ENCODE data around the gene PPP6R3. TPM values are rescaled to one million over a fixed set of nuclear protein-coding genes. Genes with fewer than 3 reads are reported as not detected.

PPP6R3 gene
- total and polyA plus RNA-seq, 2 donors (not counting 3 experiments of a cell fraction or from before 2014, with no cell fraction given): 31.7 to 98.8 TPM

DNA sequence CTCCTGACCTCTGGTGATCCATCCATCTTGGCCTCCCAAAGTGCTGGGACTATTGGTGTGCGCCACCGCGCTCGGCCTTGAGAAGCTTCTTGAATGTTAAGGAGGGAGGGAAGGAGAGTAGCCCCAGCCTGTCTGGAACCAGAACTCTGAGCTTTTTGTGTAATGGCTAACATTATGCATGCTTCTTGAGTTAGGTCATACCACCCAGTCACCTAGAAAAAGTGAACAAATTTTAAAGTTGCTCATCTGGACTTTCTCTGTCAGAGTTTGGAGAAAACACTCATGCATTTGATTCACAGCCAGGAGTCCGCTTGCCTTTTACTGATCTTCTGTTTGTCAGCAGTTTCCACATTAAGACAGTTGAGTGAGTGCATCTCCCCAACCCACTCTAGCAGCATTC, 82.1 kb downstream of the PPP6R3 start:
- ChIA-PET POLR2A (no interaction called here), CTCF (interaction anchor here (1.0 kb wide), 1 partner anchor 9 kb away, joined by 3 read pairs; no protein-coding TSS in a partner anchor)
- Histone ChIP-seq H3K79me2 (ENCODE audit: control insufficient read depth, insufficient read depth, low read length) (peaks cover 42% of the 10 kb centered on the region), H3K36me3 (ENCODE audit: control insufficient read depth in 2 of 2, extremely low read depth in 1 of 2, insufficient read depth in 2 of 2, low read length in 2 of 2) (peaks cover 11 to 24% of the 10 kb centered on the region in 2 experiments), H3K4me1 (ENCODE audit: control insufficient read depth, extremely low read depth, insufficient read depth, low read length) (peaks cover 2% of the 10 kb centered on the region), H3K9ac (replicated peaks; ENCODE audit: extremely low read depth, insufficient read depth, low read length) (no peak overlapping the region), H3K9me3 (replicated peaks; ENCODE audit: control insufficient read depth, insufficient read depth, low read length) (no peaks in the 10 kb centered on the region), H4K20me1 (replicated peaks; ENCODE audit: control insufficient read depth, extremely low read depth, insufficient read depth, low read length) (no peaks in the 10 kb centered on the region), H2AFZ (ENCODE audit: low read depth, low read length) (no peak overlapping the region), H3K4me3 (replicated peaks in 1 of 3; ENCODE audit: insufficient read depth in 1 of 3, low read depth in 1 of 3, low read length in 3 of 3) (no peak overlapping the region), H3K27me3 (ENCODE audit: control insufficient read depth in 2 of 2, insufficient read depth in 2 of 2, low read length in 2 of 2) (no peaks in the 10 kb centered on the region), H3K4me2 (ENCODE audit: insufficient read depth, low read length) (no peak overlapping the region), H3K9me1 (replicated peaks; ENCODE audit: control insufficient read depth, extremely low read depth, insufficient read depth, low read length) (no peaks in the 10 kb centered on the region), H3K27ac (ENCODE audit: insufficient read depth, low read depth, low read length) (no peak overlapping the region)
- no peak for DNase-seq (ENCODE audit: low read depth, low spot score)
- dilution Hi-C loops (cut with MboI; ENCODE audit: extremely low pct_ligation_motif_present, low sequenced_read_pairs): no loop called here
- intact Hi-C loops (cut with micrococcal nuclease): no loop called here
- TF ChIP-seq, protein P1, sequence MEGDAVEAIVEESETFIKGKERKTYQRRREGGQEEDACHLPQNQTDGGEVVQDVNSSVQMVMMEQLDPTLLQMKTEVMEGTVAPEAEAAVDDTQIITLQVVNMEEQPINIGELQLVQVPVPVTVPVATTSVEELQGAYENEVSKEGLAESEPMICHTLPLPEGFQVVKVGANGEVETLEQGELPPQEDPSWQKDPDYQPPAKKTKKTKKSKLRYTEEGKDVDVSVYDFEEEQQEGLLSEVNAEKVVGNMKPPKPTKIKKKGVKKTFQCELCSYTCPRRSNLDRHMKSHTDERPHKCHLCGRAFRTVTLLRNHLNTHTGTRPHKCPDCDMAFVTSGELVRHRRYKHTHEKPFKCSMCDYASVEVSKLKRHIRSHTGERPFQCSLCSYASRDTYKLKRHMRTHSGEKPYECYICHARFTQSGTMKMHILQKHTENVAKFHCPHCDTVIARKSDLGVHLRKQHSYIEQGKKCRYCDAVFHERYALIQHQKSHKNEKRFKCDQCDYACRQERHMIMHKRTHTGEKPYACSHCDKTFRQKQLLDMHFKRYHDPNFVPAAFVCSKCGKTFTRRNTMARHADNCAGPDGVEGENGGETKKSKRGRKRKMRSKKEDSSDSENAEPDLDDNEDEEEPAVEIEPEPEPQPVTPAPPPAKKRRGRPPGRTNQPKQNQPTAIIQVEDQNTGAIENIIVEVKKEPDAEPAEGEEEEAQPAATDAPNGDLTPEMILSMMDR (IDR thresholded peaks at IDR 0.05; ENCODE audit: extremely low read depth in 1 of 2, insufficient read depth in 1 of 2, low read depth in 1 of 2, low read length in 2 of 2): no peak
- TF ChIP-seq GATA2 (IDR thresholded peaks at IDR 0.05; ENCODE audit: insufficient read depth, insufficient read length, low read depth, low read length) (no peak), FOS (IDR thresholded peaks at IDR 0.05; ENCODE audit: borderline replicate concordance, insufficient read depth, low read length) (no peak), MYC (IDR thresholded peaks at IDR 0.05; ENCODE audit: low read depth, low read length) (no peak), EZH2 (IDR thresholded peaks at IDR 0.05; ENCODE audit: borderline replicate concordance, low read depth, low read length, severe bottlenecking) (no peak), JUN (IDR thresholded peaks at IDR 0.05; ENCODE audit: borderline replicate concordance, insufficient read depth, insufficient read length, low read depth) (no peak), POLR2A (IDR thresholded peaks at IDR 0.05; ENCODE audit: low read depth, low read length) (no peak), POLR2AphosphoS5 (IDR thresholded peaks at IDR 0.05; ENCODE audit: insufficient read depth, low read depth, low read length) (no peak)
- TF ChIP-seq, protein P2, sequence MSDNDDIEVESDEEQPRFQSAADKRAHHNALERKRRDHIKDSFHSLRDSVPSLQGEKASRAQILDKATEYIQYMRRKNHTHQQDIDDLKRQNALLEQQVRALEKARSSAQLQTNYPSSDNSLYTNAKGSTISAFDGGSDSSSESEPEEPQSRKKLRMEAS (IDR thresholded peaks at IDR 0.05; ENCODE audit: insufficient read depth, insufficient read length): no peak
- no peak for FAIRE-seq
- no TSS peak for BruUV-seq (replicated peaks)

Data from endothelial cell of umbilical vein (primary cell).